HEK293 (cell line): ENCODE measurements around the gene DGKK.

Experiments
- CTCF ChIP-seq: fragments of 450-650 bp; formaldehyde crosslinking; IDR thresholded peaks from 2 replicates; pipeline ENCODE4 v1.5.1; 2016; ENCODE audit warnings: missing biosample characterization, missing genetic modification characterization
- MZF1 ChIP-seq: fragments of 450-650 bp; formaldehyde crosslinking; IDR thresholded peaks from 2 replicates; pipeline ENCODE4 v1.5.1; 2017; ENCODE audit warnings: missing biosample characterization, missing genetic modification characterization, borderline replicate concordance
- SP2 ChIP-seq: fragments of 450-650 bp; formaldehyde crosslinking; IDR thresholded peaks from 2 replicates; pipeline ENCODE4 v1.5.1; 2016; ENCODE audit warnings: missing biosample characterization, missing genetic modification characterization
- ZBTB10 ChIP-seq: fragments of 450-650 bp; formaldehyde crosslinking; IDR thresholded peaks from 2 replicates; pipeline ENCODE4 v1.5.1; 2016; ENCODE audit warnings: missing biosample characterization, missing genetic modification characterization
- ZNF10 ChIP-seq: fragments of 450-650 bp; formaldehyde crosslinking; IDR thresholded peaks from 2 replicates; pipeline ENCODE4 v1.5.1; 2017; ENCODE audit warnings: missing biosample characterization, missing genetic modification characterization
- ZNF174 ChIP-seq: fragments of 450-650 bp; formaldehyde crosslinking; IDR thresholded peaks from 2 replicates; pipeline ENCODE4 v1.5.0; 2017; ENCODE audit warnings: missing biosample characterization, mild to moderate bottlenecking, missing genetic modification characterization
- ZNF19 ChIP-seq: fragments of 450-650 bp; formaldehyde crosslinking; IDR thresholded peaks from 2 replicates; pipeline ENCODE4; 2016; ENCODE audit warnings: missing biosample characterization, missing genetic modification characterization, low read depth
- ZNF530 ChIP-seq: fragments of 450-650 bp; formaldehyde crosslinking; IDR thresholded peaks from 2 replicates; pipeline ENCODE4 v1.5.1; 2016; ENCODE audit warnings: low read depth, missing biosample characterization, missing genetic modification characterization
- TF ChIP-seq, protein P1 (sequence below): fragments of 450-650 bp; formaldehyde crosslinking; conservative IDR thresholded peaks from 2 replicates; pipeline ENCODE4 v1.5.1; 2016; ENCODE audit warnings: low read depth, missing biosample characterization, missing genetic modification characterization

DNA sequence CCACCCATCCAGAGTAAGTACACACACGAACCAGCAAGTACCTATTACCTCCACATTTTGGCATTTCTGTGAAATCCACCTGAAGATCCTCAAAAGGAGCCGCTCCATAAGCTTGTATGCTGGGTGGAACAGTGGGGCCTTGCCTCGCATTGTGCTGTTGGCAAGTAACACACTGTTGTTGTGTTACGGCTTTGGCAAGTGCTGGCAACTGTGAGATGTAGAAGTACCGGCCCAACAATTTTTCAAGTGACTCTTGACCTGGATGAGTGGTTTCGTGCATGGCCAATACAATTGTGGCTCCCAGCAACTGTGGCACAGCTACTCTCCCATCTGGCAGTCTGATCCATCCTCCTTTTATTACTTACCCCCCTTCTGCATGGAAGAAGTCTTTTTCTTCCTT is 137.3 kb downstream of the DGKK start:
- TF ChIP-seq ZNF19 (tag by site-specific recombination) = no peak
- TF ChIP-seq CTCF = no peak
- TF ChIP-seq MZF1 (tag by site-specific recombination) = no peak
- TF ChIP-seq SP2 = no peak
- TF ChIP-seq ZBTB10 (tag by site-specific recombination) = no peak
- TF ChIP-seq, protein P1, sequence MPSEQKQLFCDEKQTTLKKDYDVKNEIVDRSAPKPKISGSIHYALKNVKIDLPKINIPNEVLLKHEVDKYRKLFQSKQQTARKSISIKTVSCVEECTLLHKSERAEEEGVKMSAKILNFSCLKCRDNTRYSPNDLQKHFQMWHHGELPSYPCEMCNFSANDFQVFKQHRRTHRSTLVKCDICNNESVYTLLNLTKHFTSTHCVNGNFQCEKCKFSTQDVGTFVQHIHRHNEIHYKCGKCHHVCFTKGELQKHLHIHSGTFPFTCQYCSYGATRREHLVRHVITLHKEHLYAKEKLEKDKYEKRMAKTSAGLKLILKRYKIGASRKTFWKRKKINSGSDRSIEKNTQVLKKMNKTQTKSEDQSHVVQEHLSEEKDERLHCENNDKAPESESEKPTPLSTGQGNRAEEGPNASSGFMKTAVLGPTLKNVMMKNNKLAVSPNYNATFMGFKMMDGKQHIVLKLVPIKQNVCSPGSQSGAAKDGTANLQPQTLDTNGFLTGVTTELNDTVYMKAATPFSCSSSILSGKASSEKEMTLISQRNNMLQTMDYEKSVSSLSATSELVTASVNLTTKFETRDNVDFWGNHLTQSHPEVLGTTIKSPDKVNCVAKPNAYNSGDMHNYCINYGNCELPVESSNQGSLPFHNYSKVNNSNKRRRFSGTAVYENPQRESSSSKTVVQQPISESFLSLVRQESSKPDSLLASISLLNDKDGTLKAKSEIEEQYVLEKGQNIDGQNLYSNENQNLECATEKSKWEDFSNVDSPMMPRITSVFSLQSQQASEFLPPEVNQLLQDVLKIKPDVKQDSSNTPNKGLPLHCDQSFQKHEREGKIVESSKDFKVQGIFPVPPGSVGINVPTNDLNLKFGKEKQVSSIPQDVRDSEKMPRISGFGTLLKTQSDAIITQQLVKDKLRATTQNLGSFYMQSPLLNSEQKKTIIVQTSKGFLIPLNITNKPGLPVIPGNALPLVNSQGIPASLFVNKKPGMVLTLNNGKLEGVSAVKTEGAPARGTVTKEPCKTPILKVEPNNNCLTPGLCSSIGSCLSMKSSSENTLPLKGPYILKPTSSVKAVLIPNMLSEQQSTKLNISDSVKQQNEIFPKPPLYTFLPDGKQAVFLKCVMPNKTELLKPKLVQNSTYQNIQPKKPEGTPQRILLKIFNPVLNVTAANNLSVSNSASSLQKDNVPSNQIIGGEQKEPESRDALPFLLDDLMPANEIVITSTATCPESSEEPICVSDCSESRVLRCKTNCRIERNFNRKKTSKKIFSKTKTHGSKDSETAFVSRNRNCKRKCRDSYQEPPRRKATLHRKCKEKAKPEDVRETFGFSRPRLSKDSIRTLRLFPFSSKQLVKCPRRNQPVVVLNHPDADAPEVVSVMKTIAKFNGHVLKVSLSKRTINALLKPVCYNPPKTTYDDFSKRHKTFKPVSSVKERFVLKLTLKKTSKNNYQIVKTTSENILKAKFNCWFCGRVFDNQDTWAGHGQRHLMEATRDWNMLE = no peak
- no peak for TF ChIP-seq ZNF530 (tag by site-specific recombination)
- TF ChIP-seq ZNF10 = no peak
- no peak for TF ChIP-seq ZNF174 (tag by site-specific recombination)
